Kidney epithelial cell (primary cell): ENCODE data around the gene AIG1. TPM values are rescaled to one million over a fixed set of nuclear protein-coding genes. Genes with fewer than 3 reads are reported as not detected.

Experiments used
- DNase-seq: peaks from one replicate; pipeline ENCODE4 v3.0.0-alpha.2; 2010; ENCODE audit warnings: low read depth
- H3K27me3 ChIP-seq: 2 replicates; pipeline ENCODE4 v1.6.0; 2011; ENCODE audit warnings: low read length; ENCODE audit not compliant: control insufficient read depth, insufficient read depth
- H3K36me3 ChIP-seq: 2 replicates; pipeline ENCODE4 v1.5.1; 2011; ENCODE audit warnings: low read length; ENCODE audit not compliant: control insufficient read depth, insufficient read depth
- H3K4me3 ChIP-seq: 2 replicates; pipeline ENCODE4 v1.5.1; 2011; ENCODE audit warnings: low read depth, mild to moderate bottlenecking, control low read depth, low read length
- CTCF ChIP-seq: IDR thresholded peaks from 2 replicates; pipeline ENCODE4 v1.5.1; 2011; ENCODE audit warnings: mild to moderate bottlenecking, moderate library complexity, low read length, control low read depth, inconsistent platforms; ENCODE audit not compliant: insufficient read depth, poor library complexity, severe bottlenecking
- total RNA-seq: library from RNA; depleted of rRNA; stranded (reverse); fragments of >200 nt; gene quantifications from 2 replicates; pipeline ENCODE4 v1.2.3, GENCODE V29; 2015

AIG1 gene
- total RNA-seq, 1 donor from 2014 or later: 62.5 TPM

GRCh38 chr6:143107911-143108761 is 47.4 kb downstream of the AIG1 start:
- Histone ChIP-seq H3K36me3 (no peaks in the 10 kb centered on the region), H3K4me3 (no peak overlapping the region), H3K27me3 (no peaks in the 10 kb centered on the region)
- TF ChIP-seq CTCF: no peak
- no peak for DNase-seq

- DNase-seq: no peak
- Histone ChIP-seq H3K27me3 (no peaks in the 10 kb centered on the region), H3K36me3 (no peaks in the 10 kb centered on the region), H3K4me3 (no peak overlapping the region)
- TF ChIP-seq CTCF: no peak
Measured at GRCh38 chr6:143109196-143109595, 48.5 kb downstream of the AIG1 start.

- Histone ChIP-seq H3K27me3 (no peaks in the 10 kb centered on the region), H3K4me3 (no peak overlapping the region), H3K36me3 (no peaks in the 10 kb centered on the region)
- no peak for DNase-seq
- TF ChIP-seq CTCF: no peak
Measured at GRCh38 chr6:143110572-143110971, 49.9 kb downstream of the AIG1 start.

GRCh38 chr6:143110996-143111395 is 50.3 kb downstream of the AIG1 start:
- TF ChIP-seq CTCF: no peak
- H3K4me3 ChIP-seq: no peak overlapping the region
- DNase-seq: no peak

GRCh38 chr6:143111443-143111842 is 50.8 kb downstream of the AIG1 start:
- H3K4me3 ChIP-seq: no peak overlapping the region
- no peaks in the 10 kb centered on the region for H3K36me3 ChIP-seq
- TF ChIP-seq CTCF: no peak
- no peaks in the 10 kb centered on the region for H3K27me3 ChIP-seq
- no peak for DNase-seq

More at GRCh38 chr6:143110996-143111395, 50.3 kb downstream of the AIG1 start:
- no peaks in the 10 kb centered on the region for H3K27me3 ChIP-seq
- no peaks in the 10 kb centered on the region for H3K36me3 ChIP-seq

- TF ChIP-seq CTCF: no peak
- DNase-seq: no peak
- Histone ChIP-seq H3K36me3 (no peaks in the 10 kb centered on the region), H3K27me3 (no peaks in the 10 kb centered on the region), H3K4me3 (no peak overlapping the region)
Measured at GRCh38 chr6:143112084-143112768, 51.5 kb downstream of the AIG1 start.
